K562 (cell line): ENCODE results near the gene SDR39U1. TPM values are rescaled to one million over a fixed set of nuclear protein-coding genes. Genes with fewer than 3 reads are reported as not detected.

Experiments
- ATAC-seq: fragments of 200-7000 bp; cut with Tn5 transposase; 3 replicates; pipeline ENCODE4 v1.9.1; 2020; ENCODE audit warnings: moderate library complexity
- BruUV-seq: library from RNA; stranded (reverse); fragments of 400-500 nt; replicated peaks from 2 replicates; lab custom pipeline; 2021; lab: Mats Ljungman, UMichigan
- CTCF ChIA-PET: fragments of 300-600 bp; formaldehyde crosslinking; extraction: SDS; loops from one replicate; lab custom pipeline; 2021; ENCODE audit warnings: low intra/inter-chr PET ratio; lab: Yijun Ruan, JAX
- POLR2A ChIA-PET: fragments of 300-600, 350-650 bp; sonication (Branson Sonifier 250); formaldehyde crosslinking; extraction: SDS; loops from one replicate; lab custom pipeline; 2021; ENCODE audit warnings: antibody characterized with exemption, inconsistent platforms; lab: Yijun Ruan, JAX
- DNase-seq, 4 experiments: peaks; one replicate each; pipeline versions ENCODE4 v3.0.0 to v3.0.0-alpha.2; 2011 to 2018; ENCODE audit warnings: low spot score in 3 of 4, mixed read lengths in 3 of 4; ENCODE audit errors: extremely low read depth in 1 of 4
- FAIRE-seq: peaks from 2 replicates; lab custom pipeline; 2011; peaks lifted over from hg19 to GRCh38; lab: Jason Lieb, UNC
- H2AFZ ChIP-seq: 2 replicates; pipeline ENCODE4 v1.6.0; 2011; ENCODE audit warnings: low read depth, low read length, control low read depth, inconsistent platforms
- H3K27ac ChIP-seq: fragments of 200-600 bp; 3 replicates; pipeline ENCODE4 v1.8.0; 2011; ENCODE audit warnings: low read depth, mild to moderate bottlenecking, control low read depth, inconsistent platforms, low read length, moderate library complexity, mixed read lengths; ENCODE audit errors: extremely low read depth
- H3K27me3 ChIP-seq, 2 experiments: fragments of 300-600 bp in 1 of 2; 2 replicates in 1 of 2; 3 replicates in 1 of 2; pipeline versions ENCODE4 v1.6.0 to v1.8.0; 2011; ENCODE audit warnings: inconsistent platforms in 2 of 2, low read length in 2 of 2, mild to moderate bottlenecking in 1 of 2, mixed read lengths in 1 of 2, moderate library complexity in 1 of 2; ENCODE audit not compliant: control insufficient read depth in 2 of 2, insufficient read depth in 2 of 2
- H3K36me3 ChIP-seq: fragments of 300-600 bp; 3 replicates; pipeline ENCODE4 v1.8.0; 2011; ENCODE audit warnings: mild to moderate bottlenecking, low read length, inconsistent platforms; ENCODE audit not compliant: control insufficient read depth, insufficient read depth
- H3K4me1 ChIP-seq, 2 experiments: fragments of 200-600 bp in 1 of 2; replicated peaks in 1 of 2; 2 replicates in 1 of 2; 3 replicates in 1 of 2; pipeline versions ENCODE4 v1.5.1 to v1.8.0; 2011; ENCODE audit warnings: inconsistent platforms in 2 of 2, low read length in 2 of 2, mild to moderate bottlenecking in 1 of 2, mixed read lengths in 1 of 2, moderate library complexity in 1 of 2; ENCODE audit not compliant: control insufficient read depth in 2 of 2, insufficient read depth in 2 of 2
- H3K4me2 ChIP-seq: 2 replicates; pipeline ENCODE4 v1.6.1; 2011; ENCODE audit warnings: low read length, control low read depth, inconsistent platforms, mixed read lengths; ENCODE audit not compliant: insufficient read depth
- H3K4me3 ChIP-seq: fragments of 200-600 bp; sonication (generic), shearing (Covaris generic); 2 replicates; pipeline ENCODE4 v1.5.1; 2016; ENCODE audit warnings: control low read depth, inconsistent platforms
- H3K79me2 ChIP-seq: fragments of 200-600 bp; 3 replicates; pipeline ENCODE4 v1.8.0; 2011; ENCODE audit warnings: low read length, inconsistent platforms; ENCODE audit not compliant: control insufficient read depth, insufficient read depth
- H3K9ac ChIP-seq, 2 experiments: 2 replicates each; pipeline versions ENCODE4 v1.6.0 to v1.6.1; 2011; ENCODE audit warnings: low read depth in 2 of 2, low read length in 2 of 2, control low read depth in 1 of 2, inconsistent platforms in 1 of 2, mild to moderate bottlenecking in 1 of 2, mixed read lengths in 1 of 2; ENCODE audit not compliant: insufficient read depth in 1 of 2
- H3K9me1 ChIP-seq: one replicate; pipeline ENCODE4 v1.6.0; 2011; ENCODE audit warnings: inconsistent platforms, mild to moderate bottlenecking, low read length, moderate library complexity; ENCODE audit not compliant: control insufficient read depth, insufficient read depth
- H3K9me3 ChIP-seq: replicated peaks from 2 replicates; pipeline ENCODE4 v1.5.1; 2011; ENCODE audit warnings: low read depth, low read length, inconsistent platforms; ENCODE audit not compliant: control insufficient read depth, insufficient read depth
- H4K20me1 ChIP-seq: replicated peaks from 2 replicates; pipeline ENCODE4 v1.6.1; 2011; ENCODE audit warnings: low read length, inconsistent platforms, mixed read lengths; ENCODE audit not compliant: control insufficient read depth, insufficient read depth
- CAMTA2 ChIP-seq: fragments of 250-450 bp; sonication (Bioruptor Pico); conservative IDR thresholded peaks from 2 replicates; pipeline ENCODE4 v1.5.1; 2022
- CBFA2T3 ChIP-seq: fragments of 450-650 bp; IDR thresholded peaks from 2 replicates; pipeline ENCODE4 v1.6.1; 2017
- ETV5 ChIP-seq: sonication (generic); formaldehyde crosslinking; IDR thresholded peaks from 2 replicates; pipeline ENCODE4 v1.4.0; 2020; ENCODE audit warnings: low read depth, mild to moderate bottlenecking, missing genetic modification reagents
- HOXB6 ChIP-seq: fragments of 250-450 bp; sonication (Bioruptor Pico); IDR thresholded peaks from 2 replicates; pipeline ENCODE4 v1.5.1; 2022; ENCODE audit warnings: mild to moderate bottlenecking, borderline replicate concordance
- LCOR ChIP-seq: sonication (generic); formaldehyde crosslinking; IDR thresholded peaks from 2 replicates; pipeline ENCODE4 v1.8.0; 2022; ENCODE audit warnings: mild to moderate bottlenecking, missing genetic modification reagents
- MEIS2 ChIP-seq: fragments of 450-650 bp; IDR thresholded peaks from 2 replicates; pipeline ENCODE4 v1.6.1; 2014; ENCODE audit warnings: mild to moderate bottlenecking; ENCODE audit not compliant: partially characterized antibody
- MTA1 ChIP-seq: fragments of 450-650 bp; IDR thresholded peaks from 2 replicates; pipeline ENCODE4 v1.6.1; 2017; ENCODE audit warnings: borderline replicate concordance
- NUFIP1 ChIP-seq: fragments of 450-650 bp; IDR thresholded peaks from 2 replicates; pipeline ENCODE4 v1.6.1; 2018; ENCODE audit not compliant: partially characterized antibody
- POLR2A ChIP-seq: fragments of 450-650 bp; conservative IDR thresholded peaks from 2 replicates; pipeline ENCODE4 v1.6.1; 2016
- RB1 ChIP-seq: fragments of 450-650 bp; IDR thresholded peaks from 2 replicates; pipeline ENCODE4 v1.6.1; 2017; ENCODE audit warnings: low read depth, mild to moderate bottlenecking
- SIRT6 ChIP-seq: IDR thresholded peaks from one replicate; pipeline ENCODE4 v1.6.1; 2012; ENCODE audit warnings: low read depth, mild to moderate bottlenecking, control low read depth, inconsistent platforms, low read length, moderate library complexity
- TRIM24 ChIP-seq, 2 experiments: fragments of 450-650 bp; IDR thresholded peaks; 2 replicates each; pipeline ENCODE4 v1.6.1; 2016
- ZNF444 ChIP-seq: fragments of 250-450 bp; sonication (Bioruptor Pico); IDR thresholded peaks from 2 replicates; pipeline ENCODE4 v1.4.0; 2020; ENCODE audit warnings: mild to moderate bottlenecking, moderate library complexity
- WGBS: fragments of 100-300 bp; shearing (Covaris generic); methylation state at CpG from one replicate; pipeline ENCODE4 v1.1.6; 2016; ENCODE audit warnings: low coverage, mixed read lengths; ENCODE audit not compliant: insufficient coverage; ENCODE audit errors: missing lambda C conversion rate; 5-methylcytosine and 5-hydroxymethylcytosine counted together
- in situ Hi-C: fragments of 300-500 bp; cut with MboI; formaldehyde crosslinking; loops from 4 replicates; pipeline ENCODE4 v1.15.0; 2018; ENCODE audit warnings: inconsistent platforms, mixed read lengths
- intact Hi-C: fragments of 100-400 bp; cut with micrococcal nuclease; formaldehyde crosslinking; loops from 2 replicates; pipeline ENCODE4 v1.14.2; 2022
- polyA plus RNA-seq, 8 experiments: library from polyadenylated mRNA; depleted of rRNA in 4 of 8; stranded (reverse) in 5 of 8; unstranded in 3 of 8; fragments of >200 nt; fragmentation: Nextera tagmentation in 2 of 8; fragmentation: Illumina TruSeq in 1 of 8; extraction: Ambion mirVana in 2 of 8; extraction: Trizol in 1 of 8; gene quantifications; 2 replicates each; pipeline versions ENCODE4 v1.2.1 to v1.2.3, GENCODE V29; 2011 to 2014; ENCODE audit warnings: inconsistent platforms in 1 of 8, missing spikeins in 1 of 8
- total RNA-seq, 7 experiments: library from RNA; depleted of rRNA in 6 of 7; stranded (reverse); fragments of >200 nt in 6 of 7; fragmentation: Illumina TruSeq in 2 of 7; extraction: Trizol in 2 of 7; gene quantifications; 2 replicates each; pipeline versions ENCODE4 v1.2.1 to v1.2.3, GENCODE V29; 2011 to 2021; ENCODE audit warnings: low replicate concordance in 1 of 7
- TF ChIP-seq, protein P1 (sequence below): fragments of 450-650 bp; formaldehyde crosslinking; IDR thresholded peaks from 2 replicates; pipeline ENCODE4 v1.4.0; 2020; ENCODE audit warnings: mild to moderate bottlenecking, moderate library complexity
- TF ChIP-seq, protein P2 (sequence below): IDR thresholded peaks from 2 replicates; pipeline ENCODE4 v1.6.1; 2011; ENCODE audit not compliant: insufficient read length; ENCODE audit errors: extremely low read depth
- TF ChIP-seq, protein P3 (sequence below): sonication (generic); formaldehyde crosslinking; IDR thresholded peaks from 2 replicates; pipeline ENCODE4 v1.5.0; 2020; ENCODE audit warnings: missing genetic modification reagents
- TF ChIP-seq, protein P4 (sequence below): IDR thresholded peaks from 2 replicates; pipeline ENCODE4 v1.6.1; 2012; ENCODE audit warnings: low read depth, low read length, improper control_type of control experiment, borderline replicate concordance
- TF ChIP-seq, protein P5 (sequence below): fragments of 250-450 bp; sonication (Bioruptor Pico); IDR thresholded peaks from 2 replicates; pipeline ENCODE4 v1.8.0; 2021; ENCODE audit warnings: moderate library complexity, mild to moderate bottlenecking, inconsistent platforms

The SDR39U1 gene
- total and polyA plus RNA-seq, 9 of the 15 experiments (the other 6 are each of a cell fraction or from before 2014, with no cell fraction given): 10.4 to 56.1 (median 19.8) TPM

DNA sequence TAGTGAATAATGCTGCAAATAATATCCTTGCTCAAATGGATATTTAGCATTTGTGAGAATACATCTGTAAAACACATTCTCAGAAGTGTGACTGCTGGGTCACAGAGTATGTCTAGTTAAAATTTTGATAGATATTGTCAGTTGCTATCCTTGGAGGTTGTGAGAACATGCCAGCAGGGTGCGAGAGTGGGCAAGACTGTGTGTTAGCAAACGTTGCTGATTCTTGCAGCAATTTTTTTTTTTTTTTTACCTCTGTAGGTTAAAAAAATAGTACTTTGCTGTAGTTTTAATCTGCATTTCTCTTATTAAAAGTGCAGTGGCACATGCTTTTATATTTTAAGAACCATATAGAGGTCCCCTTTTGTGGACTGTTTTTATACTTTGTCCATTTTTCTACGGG is 48.3 kb downstream of the SDR39U1 start (continued):
- TF ChIP-seq HOXB6 (CRISPR knock-in tag) (no peak), MTA1 (no peak), SIRT6 (no peak), RB1 (no peak)
- TF ChIP-seq, protein P1, sequence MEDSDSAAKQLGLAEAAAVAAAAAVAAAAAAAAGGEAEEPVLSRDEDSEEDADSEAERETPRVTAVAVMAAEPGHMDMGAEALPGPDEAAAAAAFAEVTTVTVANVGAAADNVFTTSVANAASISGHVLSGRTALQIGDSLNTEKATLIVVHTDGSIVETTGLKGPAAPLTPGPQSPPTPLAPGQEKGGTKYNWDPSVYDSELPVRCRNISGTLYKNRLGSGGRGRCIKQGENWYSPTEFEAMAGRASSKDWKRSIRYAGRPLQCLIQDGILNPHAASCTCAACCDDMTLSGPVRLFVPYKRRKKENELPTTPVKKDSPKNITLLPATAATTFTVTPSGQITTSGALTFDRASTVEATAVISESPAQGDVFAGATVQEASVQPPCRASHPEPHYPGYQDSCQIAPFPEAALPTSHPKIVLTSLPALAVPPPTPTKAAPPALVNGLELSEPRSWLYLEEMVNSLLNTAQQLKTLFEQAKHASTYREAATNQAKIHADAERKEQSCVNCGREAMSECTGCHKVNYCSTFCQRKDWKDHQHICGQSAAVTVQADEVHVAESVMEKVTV: no peak

DNA sequence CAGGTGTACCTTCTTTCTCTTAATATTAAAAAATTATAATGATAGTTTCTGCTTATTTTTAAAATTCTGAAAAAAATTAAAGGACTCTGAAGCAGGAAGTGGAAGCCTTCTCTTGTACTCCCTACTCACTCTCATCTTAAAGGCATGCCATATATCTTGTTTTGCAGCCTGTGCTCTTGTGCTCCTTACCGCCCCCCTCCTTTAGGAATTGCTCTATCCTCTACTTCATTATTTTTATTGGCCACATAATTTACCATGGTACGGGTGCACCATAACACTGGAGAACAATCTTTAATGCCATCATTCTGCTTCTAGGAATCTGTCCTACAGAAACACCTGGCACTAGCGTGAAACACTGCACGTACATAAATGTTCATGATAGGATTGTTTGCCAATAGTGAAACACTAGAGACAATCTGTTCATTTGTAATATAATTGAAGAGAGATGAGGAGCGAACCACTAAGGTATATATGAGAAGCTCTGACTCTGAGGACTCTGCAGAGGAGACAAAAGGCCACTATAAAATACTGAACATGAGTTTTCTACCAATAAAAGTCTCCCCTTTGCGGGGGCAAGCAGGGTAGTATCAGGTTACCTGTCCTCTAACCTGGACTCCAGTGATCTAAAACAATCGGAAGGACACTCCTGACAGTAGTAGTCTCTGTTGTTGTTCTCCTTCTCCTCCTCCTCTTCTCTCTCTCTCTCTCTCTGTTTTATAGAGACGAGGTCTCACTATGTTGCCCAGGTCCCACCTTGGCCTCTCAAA is 50.1 kb downstream of the SDR39U1 start:
- FAIRE-seq (peak; percentile 29), ATAC-seq (peak; percentile 78), DNase-seq (peak; percentile 29 to 39 (median 37))
- in situ Hi-C loops (no loop called here), intact Hi-C loops (no loop called here)
- no peak overlapping the region for H3K4me3 ChIP-seq
- CTCF ChIA-PET: no interaction called here
- H4K20me1 ChIP-seq: no peaks in the 10 kb centered on the region
- peaks cover 7 to 11% of the 10 kb centered on the region in 2 experiments; a peak in 4 of 5 replicates for H3K4me1 ChIP-seq
- H3K9me1 ChIP-seq: no peaks in the 10 kb centered on the region
- H3K27me3 ChIP-seq: no peaks in the 10 kb centered on the region
- H3K9me3 ChIP-seq: no peaks in the 10 kb centered on the region
- WGBS: 32% methylated on average over 7 of the region's 8 CpGs
- H3K36me3 ChIP-seq: no peaks in the 10 kb centered on the region; the same call in 2 of the 3 replicates
- H3K9ac ChIP-seq: peak overlapping the region in 1 of 2 experiments; percentile 31; a peak in 1 of 4 replicates
- peak overlapping the region; percentile 76 for H2AFZ ChIP-seq
- POLR2A ChIA-PET: no interaction called here
- H3K79me2 ChIP-seq: no peaks in the 10 kb centered on the region
- H3K4me2 ChIP-seq: peak overlapping the region; percentile 55
- peak overlapping the region; percentile 28; the same call in 1 of the 3 replicates for H3K27ac ChIP-seq
- BruUV-seq: no TSS peak
- TF ChIP-seq, protein P2, sequence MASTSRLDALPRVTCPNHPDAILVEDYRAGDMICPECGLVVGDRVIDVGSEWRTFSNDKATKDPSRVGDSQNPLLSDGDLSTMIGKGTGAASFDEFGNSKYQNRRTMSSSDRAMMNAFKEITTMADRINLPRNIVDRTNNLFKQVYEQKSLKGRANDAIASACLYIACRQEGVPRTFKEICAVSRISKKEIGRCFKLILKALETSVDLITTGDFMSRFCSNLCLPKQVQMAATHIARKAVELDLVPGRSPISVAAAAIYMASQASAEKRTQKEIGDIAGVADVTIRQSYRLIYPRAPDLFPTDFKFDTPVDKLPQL: peak; percentile 25
- TF ChIP-seq POLR2A (peak; percentile 32; the same call in 1 of the 2 replicates), LCOR (CRISPR knock-in tag) (no peak), CAMTA2 (CRISPR knock-in tag) (no peak), MEIS2 (peak; percentile 26), ETV5 (CRISPR knock-in tag) (no peak), CBFA2T3 (no peak), TRIM24 (IDR thresholded peaks at IDR 0.05) (no peak), ZNF444 (CRISPR knock-in tag) (no peak), NUFIP1 (no peak)
- TF ChIP-seq, protein P3, sequence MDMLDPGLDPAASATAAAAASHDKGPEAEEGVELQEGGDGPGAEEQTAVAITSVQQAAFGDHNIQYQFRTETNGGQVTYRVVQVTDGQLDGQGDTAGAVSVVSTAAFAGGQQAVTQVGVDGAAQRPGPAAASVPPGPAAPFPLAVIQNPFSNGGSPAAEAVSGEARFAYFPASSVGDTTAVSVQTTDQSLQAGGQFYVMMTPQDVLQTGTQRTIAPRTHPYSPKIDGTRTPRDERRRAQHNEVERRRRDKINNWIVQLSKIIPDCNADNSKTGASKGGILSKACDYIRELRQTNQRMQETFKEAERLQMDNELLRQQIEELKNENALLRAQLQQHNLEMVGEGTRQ (CRISPR knock-in tag): no peak
- TF ChIP-seq, protein P4, sequence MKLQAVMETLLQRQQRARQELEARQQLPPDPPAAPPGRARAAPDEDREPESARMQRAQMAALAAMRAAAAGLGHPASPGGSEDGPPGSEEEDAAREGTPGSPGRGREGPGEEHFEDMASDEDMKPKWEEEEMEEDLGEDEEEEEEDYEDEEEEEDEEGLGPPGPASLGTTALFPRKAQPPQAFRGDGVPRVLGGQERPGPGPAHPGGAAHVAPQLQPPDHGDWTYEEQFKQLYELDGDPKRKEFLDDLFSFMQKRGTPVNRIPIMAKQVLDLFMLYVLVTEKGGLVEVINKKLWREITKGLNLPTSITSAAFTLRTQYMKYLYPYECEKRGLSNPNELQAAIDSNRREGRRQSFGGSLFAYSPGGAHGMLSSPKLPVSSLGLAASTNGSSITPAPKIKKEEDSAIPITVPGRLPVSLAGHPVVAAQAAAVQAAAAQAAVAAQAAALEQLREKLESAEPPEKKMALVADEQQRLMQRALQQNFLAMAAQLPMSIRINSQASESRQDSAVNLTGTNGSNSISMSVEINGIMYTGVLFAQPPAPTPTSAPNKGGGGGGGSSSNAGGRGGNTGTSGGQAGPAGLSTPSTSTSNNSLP: 0 out of 2 replicates have a peak, but pooled peaks have one; percentile 19
- TF ChIP-seq, protein P5, sequence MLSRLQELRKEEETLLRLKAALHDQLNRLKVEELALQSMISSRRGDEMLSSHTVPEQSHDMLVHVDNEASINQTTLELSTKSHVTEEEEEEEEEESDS (CRISPR knock-in tag): no peak
